KOPT-K1 (cell line): ENCODE data around the gene BCL11B.
"Not testable (repeated sequence)": the region's sequence is repeated elsewhere in the genome, so short reads cannot be mapped to it uniquely, and the experiment has no call there.

Experiments
- H3K27ac ChIP-seq: fragments of 200-600 bp; sonication (generic); 2 replicates; pipeline ENCODE4 v1.5.1; 2016; ENCODE audit warnings: antibody characterized with exemption, mild to moderate bottlenecking, low read depth, low read length; ENCODE audit not compliant: poor library complexity, severe bottlenecking
- H3K36me3 ChIP-seq: fragments of 200-600 bp; sonication (generic); 2 replicates; pipeline ENCODE4 v1.5.1; 2017; ENCODE audit warnings: antibody characterized with exemption, mild to moderate bottlenecking, low read length, moderate library complexity; ENCODE audit not compliant: insufficient read depth
- H3K9me3 ChIP-seq: fragments of 200-600 bp; sonication (generic); 2 replicates; pipeline ENCODE4 v1.5.1; 2017; ENCODE audit warnings: antibody characterized with exemption, low read length, mild to moderate bottlenecking; ENCODE audit not compliant: insufficient read depth, poor library complexity, severe bottlenecking

The BCL11B gene

DNA sequence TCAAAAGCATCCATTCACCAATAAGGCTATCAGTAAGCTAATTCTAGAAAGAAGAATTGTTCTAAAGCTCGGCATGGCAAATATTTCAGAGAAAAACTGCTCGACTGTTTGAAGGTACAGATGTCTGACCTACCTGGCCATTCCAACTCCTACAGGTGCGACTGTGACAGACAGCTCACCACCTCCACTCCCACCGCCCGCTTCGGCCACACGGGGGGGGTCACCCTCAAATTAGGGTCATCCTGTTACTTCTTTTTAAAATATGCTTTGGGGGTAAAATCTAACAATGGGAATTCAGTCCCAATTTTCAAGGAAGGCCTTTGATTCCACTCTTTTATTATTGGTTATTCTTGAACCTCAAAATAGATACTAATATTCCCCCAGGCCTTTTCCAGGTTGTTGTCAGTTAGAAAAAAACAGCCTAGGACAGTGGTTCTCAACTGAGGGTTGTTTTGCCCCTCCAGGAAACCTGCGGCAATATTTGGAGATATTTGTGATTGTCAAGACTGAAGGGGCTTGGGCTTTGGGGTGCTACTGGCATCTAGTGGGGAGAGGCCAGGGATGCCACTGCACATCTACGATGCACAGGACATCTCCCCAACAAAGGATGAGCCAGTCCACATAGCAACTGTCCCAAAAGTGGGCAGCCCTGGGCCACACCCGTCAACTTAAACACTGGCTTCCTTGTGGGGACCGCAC is 81.2 kb downstream of the BCL11B start:
- Histone ChIP-seq H3K27ac (no peak overlapping the region), H3K36me3 (peaks cover 99% of the 10 kb centered on the region), H3K9me3 (no peaks in the 10 kb centered on the region)

DNA sequence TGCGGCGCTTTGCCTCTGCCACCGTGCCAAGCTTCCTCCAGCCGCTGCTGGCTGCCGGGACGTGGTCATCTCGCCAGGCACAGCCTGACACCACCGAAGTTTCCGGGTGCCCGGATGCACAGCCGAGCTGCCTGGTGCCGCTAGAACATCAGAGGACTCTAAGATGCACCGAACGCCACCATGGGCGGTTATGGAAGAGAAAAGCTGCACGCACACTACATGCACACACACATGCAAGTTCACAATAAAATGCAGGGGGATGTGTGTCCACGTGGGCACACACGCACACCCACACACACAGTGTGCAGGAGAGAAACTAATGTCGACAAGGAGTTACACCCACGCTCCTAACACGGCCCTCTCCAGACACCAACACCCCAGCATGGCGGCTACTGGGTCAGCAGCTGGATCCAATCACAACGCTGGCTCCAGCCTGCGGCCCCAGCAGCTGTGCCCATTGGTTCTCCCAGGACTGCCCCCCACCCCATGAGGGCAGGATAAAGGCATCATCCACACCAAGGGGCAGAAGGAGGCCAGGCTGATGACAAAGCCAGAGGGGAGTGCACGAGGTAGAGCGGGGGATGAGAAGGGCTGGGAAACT is 82.7 kb downstream of the BCL11B start:
- Histone ChIP-seq H3K36me3 (peaks cover 99% of the 10 kb centered on the region), H3K9me3 (no peaks in the 10 kb centered on the region), H3K27ac (no peak overlapping the region)

DNA sequence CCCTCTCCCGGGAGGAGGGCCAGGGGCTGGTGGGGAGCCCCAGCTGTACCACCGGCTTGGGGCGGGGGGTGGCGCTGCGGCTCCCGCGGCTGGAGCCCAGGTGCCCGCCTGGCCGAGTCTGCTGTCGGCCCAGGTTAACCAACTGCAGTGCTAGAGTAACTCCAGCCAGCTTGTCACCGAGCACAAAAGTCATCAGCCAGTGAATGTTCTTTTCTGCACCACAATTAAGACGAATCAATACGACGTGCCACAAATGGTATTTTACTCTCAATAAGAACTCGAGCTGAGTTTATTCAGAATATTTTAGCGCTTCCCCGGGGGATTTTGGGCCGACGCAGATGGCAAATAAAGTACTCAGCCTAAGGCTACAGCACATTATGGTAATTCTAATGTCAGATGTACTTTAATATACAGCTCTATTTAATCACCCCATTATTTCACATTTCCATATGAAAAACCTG is 83.2 kb downstream of the BCL11B start:
- H3K27ac ChIP-seq: no peak overlapping the region
- H3K9me3 ChIP-seq: no peaks in the 10 kb centered on the region
- H3K36me3 ChIP-seq: peaks cover 99% of the 10 kb centered on the region

DNA sequence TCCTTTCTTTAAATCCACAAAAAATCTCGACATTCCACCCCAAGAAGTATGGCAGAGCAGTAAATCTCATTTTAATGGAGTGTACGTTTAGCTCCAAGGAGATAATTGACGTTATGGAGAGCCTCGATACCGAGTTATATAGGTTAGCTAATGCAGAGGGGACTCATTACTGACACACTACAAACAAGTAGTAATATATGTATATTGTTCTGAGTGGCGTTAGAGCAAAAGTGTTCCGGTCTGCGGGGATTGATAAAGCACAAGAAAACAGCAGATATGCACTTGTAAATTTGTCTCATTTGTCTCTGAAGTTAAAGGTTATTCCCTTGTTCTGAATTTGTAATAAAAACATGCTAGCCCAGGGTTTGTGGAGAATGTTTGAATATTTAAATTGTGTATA is 84.1 kb downstream of the BCL11B start:
- H3K9me3 ChIP-seq: no peaks in the 10 kb centered on the region
- H3K27ac ChIP-seq: no peak overlapping the region
- peaks cover 99% of the 10 kb centered on the region for H3K36me3 ChIP-seq

DNA sequence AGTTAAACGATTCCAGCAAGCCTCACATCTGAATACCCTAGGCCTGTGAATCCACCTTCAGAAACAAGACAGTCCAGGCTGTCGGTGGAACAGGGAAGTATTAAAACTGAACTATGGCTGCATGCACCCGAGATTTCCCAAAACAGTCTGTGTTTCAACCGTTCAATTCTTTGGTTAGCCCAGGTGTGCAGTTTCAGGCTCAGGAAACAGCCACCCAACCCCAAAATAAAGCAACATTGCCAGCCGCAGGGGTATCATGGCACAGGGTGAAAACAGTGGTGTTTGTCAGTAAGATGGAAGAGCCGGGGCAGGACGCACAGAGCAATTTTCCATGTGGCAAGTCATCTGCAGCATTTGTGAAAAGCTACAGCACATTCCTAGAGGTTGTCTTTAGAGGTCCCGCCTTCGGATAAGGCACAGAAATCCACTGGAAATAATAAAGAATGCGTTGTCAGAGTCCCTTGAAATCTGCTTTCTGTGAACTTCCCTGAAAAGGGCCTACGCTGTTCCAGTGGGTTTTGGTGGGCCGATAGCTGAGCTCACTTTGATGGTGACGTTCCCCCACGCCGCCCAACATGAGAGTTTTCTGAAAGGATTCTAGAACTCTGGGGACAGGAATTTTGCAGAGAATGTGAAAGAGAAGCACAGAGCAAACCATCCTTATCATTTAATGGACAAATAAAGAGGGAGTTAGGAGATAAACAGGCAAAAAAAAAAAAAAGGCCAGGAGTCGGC is 84.9 kb downstream of the BCL11B start:
- peaks cover 99% of the 10 kb centered on the region for H3K36me3 ChIP-seq
- no peaks in the 10 kb centered on the region for H3K9me3 ChIP-seq
- peak overlapping the region; percentile 13 for H3K27ac ChIP-seq

DNA sequence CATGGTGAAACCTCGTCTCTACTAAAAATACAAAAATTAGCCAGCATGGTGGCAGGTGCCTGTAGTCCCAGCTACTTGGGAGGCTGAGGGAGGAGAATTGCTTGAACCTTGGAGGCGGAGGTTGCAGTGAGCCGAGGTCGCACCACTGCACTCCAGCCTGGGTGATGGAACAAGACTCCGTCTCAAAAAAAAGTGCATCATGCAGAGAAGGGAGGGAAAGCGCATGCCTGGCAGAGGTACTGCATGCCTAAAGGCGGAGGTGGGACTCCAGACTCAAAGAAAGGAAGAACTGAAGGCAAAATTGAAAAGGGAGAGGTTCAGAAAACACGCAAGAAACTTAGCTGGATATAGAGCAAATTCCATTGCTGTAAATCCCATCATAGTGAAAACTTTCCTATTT is 85.7 kb downstream of the BCL11B start:
- H3K36me3 ChIP-seq: peaks cover 99% of the 10 kb centered on the region
- not testable (repeated sequence) for H3K9me3 ChIP-seq, H3K27ac ChIP-seq

DNA sequence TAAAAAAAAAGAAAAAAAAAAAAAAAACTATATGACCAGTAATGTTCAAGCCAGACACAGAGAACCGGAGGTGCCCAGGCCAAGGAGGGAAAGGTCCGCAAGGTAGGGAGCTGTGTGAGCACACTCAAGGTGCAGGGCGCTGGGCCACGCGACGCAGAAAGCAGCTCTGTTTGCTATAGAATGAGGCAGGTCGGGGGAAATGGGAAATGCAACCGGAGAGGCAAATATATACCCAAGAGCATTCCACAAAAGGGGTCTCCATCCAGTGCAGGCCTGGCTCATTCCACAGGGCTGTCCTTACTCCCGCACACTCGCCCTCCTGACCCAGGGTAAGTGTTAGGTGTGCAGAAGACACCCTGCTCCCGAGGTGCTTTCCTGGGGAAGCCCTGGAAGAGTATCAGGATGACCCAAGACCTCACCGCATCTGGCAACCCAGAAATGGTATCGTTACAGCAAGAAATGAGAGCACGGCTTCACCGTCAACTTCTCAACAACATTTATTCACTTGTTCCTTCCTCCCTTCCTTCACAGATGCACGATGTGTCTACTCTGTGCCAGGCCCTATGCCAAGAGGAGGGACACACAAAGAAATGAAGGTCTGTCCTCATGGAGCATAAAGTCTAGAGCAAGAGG is 86.4 kb downstream of the BCL11B start:
- Histone ChIP-seq H3K27ac (no peak overlapping the region), H3K36me3 (peaks cover 99% of the 10 kb centered on the region), H3K9me3 (no peaks in the 10 kb centered on the region)

DNA sequence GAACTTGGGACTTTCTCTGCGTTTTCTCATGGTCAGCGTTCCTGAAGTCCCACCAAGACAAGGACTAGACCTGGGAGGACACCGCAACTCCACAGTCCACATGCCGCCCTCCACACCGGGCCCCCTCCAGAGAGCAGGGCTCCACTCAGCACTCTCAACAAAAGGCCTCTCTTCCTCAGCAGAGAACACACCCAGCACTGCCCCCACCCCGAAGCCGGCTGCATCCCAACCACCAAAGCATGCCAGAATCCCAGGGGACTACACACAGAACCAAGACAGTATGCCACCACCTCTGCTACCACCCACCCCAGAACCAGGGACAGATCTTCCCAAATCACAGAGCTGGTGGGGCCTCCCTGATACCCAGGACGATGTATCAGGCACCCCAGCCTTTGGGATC is 88.3 kb downstream of the BCL11B start:
- Histone ChIP-seq H3K9me3 (no peaks in the 10 kb centered on the region), H3K36me3 (peaks cover 99% of the 10 kb centered on the region), H3K27ac (no peak overlapping the region)

DNA sequence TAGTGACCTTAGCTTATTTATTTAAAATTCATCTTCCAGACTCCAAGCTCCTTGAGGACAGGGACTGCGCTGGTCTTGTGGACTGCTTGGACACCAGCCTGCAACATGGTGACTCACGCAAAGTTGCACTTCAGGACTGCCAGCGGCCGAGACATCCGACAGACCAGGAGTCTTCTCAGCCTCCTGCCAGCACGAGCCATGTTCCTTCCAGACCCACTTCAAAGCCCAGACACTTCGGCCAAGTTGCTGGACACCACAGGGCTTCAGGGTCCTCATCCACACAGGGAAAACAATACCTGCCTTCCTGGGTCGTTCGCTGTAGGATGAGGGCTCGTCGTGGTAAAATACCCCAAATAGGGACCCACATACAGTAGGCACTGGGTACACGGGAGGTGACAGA is 88.7 kb downstream of the BCL11B start:
- no peaks in the 10 kb centered on the region for H3K9me3 ChIP-seq
- H3K27ac ChIP-seq: no peak overlapping the region
- H3K36me3 ChIP-seq: peaks cover 100% of the 10 kb centered on the region

DNA sequence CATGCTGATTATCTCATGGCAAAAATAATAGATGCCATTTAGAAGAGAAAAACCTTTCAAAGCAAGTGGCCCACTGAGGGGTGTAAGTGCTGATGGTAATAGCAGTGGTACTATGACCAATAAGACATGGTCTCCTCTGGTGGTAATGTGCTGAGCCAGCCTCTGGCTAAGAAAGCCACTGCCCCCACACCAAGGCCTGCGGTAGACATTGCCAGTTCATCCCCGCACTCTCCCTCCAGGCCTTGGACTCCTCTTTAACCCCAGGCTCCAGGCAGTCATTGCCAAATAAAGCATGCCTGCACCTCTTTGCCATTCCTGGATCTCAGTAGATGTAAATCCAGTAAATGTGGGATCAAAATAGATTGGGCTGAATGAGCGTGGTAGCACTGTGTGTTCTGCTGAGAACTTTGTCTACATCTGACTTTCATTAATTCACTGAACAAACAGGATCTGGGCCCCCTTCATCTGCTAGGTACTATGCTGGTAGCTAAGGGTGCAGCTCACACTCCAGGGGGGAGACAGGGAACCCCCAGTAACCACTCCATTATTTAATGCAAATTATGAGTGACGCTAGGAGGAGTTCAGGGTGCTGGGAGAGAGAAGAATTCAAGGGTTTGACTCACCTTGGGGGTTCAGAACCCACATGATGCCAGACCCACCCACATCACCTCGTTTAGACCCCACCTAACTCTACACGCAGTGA is 89.3 kb downstream of the BCL11B start:
- H3K9me3 ChIP-seq: no peaks in the 10 kb centered on the region
- no peak overlapping the region for H3K27ac ChIP-seq
- peaks cover 100% of the 10 kb centered on the region for H3K36me3 ChIP-seq

DNA sequence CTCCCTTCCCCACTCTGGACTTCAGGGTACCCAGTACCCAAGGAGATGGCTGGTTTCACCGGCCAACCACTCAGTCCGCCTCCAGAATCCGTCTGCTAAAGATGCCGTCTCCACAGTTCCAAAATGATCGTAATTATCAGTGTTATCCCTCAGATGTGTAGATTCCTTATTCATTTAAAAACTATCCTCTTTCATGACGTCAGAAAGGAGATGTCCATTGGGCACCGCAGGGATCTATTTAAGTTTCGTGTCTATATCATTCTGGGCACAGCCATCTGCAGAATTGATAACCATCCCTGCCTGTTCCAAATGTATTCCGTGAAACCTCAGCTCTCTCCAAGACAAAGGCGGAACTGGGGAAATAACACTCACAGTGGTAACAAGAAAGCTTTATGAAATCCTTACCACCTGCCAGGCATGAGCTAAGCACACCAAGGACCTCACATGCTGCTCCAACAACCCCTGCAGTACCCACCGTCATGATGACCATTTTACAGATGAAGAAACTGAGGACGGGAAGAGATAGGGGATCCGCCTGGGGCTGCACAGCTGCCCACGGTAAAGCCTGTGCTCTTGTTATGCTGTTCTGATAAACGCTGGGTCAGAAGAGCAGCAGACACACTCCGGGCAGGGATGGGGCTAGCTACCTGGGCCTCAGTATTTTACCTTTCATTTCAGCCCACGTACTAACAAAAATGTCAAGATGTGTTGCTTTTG is 90.0 kb downstream of the BCL11B start:
- no peaks in the 10 kb centered on the region for H3K9me3 ChIP-seq
- H3K27ac ChIP-seq: no peak overlapping the region
- H3K36me3 ChIP-seq: peaks cover 100% of the 10 kb centered on the region

DNA sequence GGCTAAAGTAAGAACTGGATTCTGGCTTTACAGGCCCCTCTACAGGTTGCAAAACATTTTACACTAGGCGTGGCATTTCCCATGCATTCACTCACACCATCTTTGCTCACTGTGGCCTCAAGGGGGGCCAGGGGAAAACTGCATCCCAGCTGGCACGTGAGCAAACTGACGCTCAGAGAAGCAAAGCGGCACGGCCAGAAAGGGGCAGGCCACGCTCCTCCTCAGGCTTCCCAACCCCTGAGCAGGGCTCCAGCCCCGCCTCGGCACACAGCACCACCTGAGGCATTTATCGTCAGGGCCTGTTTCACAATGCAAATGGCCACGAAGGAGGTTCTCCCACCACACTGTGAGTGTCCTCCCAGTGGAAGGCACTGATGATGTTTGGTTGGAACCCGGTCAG is 90.8 kb downstream of the BCL11B start:
- Histone ChIP-seq H3K27ac (no peak overlapping the region), H3K36me3 (peaks cover 100% of the 10 kb centered on the region), H3K9me3 (no peaks in the 10 kb centered on the region)

DNA sequence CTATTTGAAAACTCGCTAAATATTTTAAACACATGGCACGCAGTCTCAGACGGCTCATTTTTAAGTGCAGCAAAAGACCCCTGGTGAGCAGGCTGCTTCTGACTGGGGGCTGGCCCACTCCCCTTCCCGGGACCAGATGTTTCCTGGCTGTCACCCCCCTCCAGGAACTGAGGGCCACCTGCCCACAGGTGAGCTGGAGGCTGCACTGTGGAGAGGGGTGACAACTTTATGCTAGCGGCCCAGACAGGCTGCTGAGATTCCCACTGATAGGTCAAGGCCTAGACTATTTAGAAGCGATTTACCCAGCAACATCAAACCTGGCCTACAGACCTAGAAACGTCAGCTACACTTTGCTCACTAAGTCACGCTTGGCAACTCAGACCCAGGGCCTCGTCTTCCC is 92.1 kb downstream of the BCL11B start:
- Histone ChIP-seq H3K9me3 (no peaks in the 10 kb centered on the region), H3K36me3 (peaks cover 100% of the 10 kb centered on the region), H3K27ac (no peak overlapping the region)

DNA sequence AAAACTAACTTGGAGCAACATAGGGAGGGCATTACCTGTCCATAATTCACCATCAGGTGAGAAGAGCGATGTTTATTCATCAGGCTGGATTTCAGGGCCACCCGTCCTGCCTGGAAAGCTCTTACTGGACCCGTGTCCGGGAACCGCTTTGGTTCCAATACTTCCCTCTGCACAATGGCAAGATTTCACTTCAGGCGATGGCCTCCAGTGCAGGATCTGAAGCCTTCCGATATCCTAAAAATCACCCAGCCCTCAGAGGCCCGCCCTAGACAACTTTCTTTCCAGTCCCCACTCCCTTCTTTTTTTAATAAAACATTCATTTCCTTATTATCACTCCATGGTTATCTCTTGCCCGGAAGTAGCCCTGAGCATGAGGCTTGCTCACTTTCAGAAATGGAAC is 92.5 kb downstream of the BCL11B start:
- Histone ChIP-seq H3K9me3 (no peaks in the 10 kb centered on the region), H3K27ac (no peak overlapping the region), H3K36me3 (peaks cover 99% of the 10 kb centered on the region)
